SK-N-SH treated with all-trans-retinoic acid at 6 μM for 48 hours (cell line): ENCODE data around the gene STAC2.

Experiments used
- ATAC-seq: fragments of 200-7000 bp; cut with Tn5 transposase; 3 replicates; pipeline ENCODE4 v1.9.1; 2020; ENCODE audit warnings: mild to moderate bottlenecking, moderate library complexity
- ARNTL ChIP-seq: fragments of 450-650 bp; formaldehyde crosslinking; IDR thresholded peaks from 2 replicates; pipeline ENCODE4 v1.5.0; 2020; ENCODE audit warnings: low read depth, mild to moderate bottlenecking, moderate library complexity, borderline replicate concordance
- BACH2 ChIP-seq: fragments of 250-450 bp; sonication (Bioruptor Pico); IDR thresholded peaks from 2 replicates; pipeline ENCODE4 v1.9.0; 2021; ENCODE audit warnings: mild to moderate bottlenecking, borderline replicate concordance
- CSDC2 ChIP-seq: fragments of 250-450 bp; sonication (Bioruptor Pico); IDR thresholded peaks from 2 replicates; pipeline ENCODE4 v1.5.0; 2020; ENCODE audit warnings: mild to moderate bottlenecking, moderate library complexity
- ESRRG ChIP-seq: fragments of 250-450 bp; sonication (Bioruptor Pico); IDR thresholded peaks from 2 replicates; pipeline ENCODE4 v1.6.1; 2021; ENCODE audit warnings: mild to moderate bottlenecking
- GLIS3 ChIP-seq: fragments of 250-450 bp; sonication (Bioruptor Pico); IDR thresholded peaks from 2 replicates; pipeline ENCODE4 v1.5.0; 2020; ENCODE audit warnings: mild to moderate bottlenecking, moderate library complexity
- ISL1 ChIP-seq: fragments of 250-450 bp; sonication (Bioruptor Pico); IDR thresholded peaks from 2 replicates; pipeline ENCODE4 v2.1.2; 2022; ENCODE audit warnings: mild to moderate bottlenecking, moderate library complexity
- OSR1 ChIP-seq: fragments of 250-450 bp; sonication (Bioruptor Pico); IDR thresholded peaks from 2 replicates; pipeline ENCODE4 v1.8.0; 2022; ENCODE audit warnings: moderate library complexity, mild to moderate bottlenecking, inconsistent platforms
- POU6F1 ChIP-seq: fragments of 250-450 bp; sonication (Bioruptor Pico); IDR thresholded peaks from 2 replicates; pipeline ENCODE4 v1.8.0; 2021; ENCODE audit warnings: low read depth, mild to moderate bottlenecking, moderate library complexity, borderline replicate concordance
- PPARA ChIP-seq: fragments of 250-450 bp; sonication (Bioruptor Pico); IDR thresholded peaks from 2 replicates; pipeline ENCODE4 v1.5.0; 2020; ENCODE audit warnings: mild to moderate bottlenecking, borderline replicate concordance
- SNAI2 ChIP-seq: fragments of 250-450 bp; sonication (Bioruptor Pico); IDR thresholded peaks from 2 replicates; pipeline ENCODE4 v1.5.0; 2020; ENCODE audit warnings: mild to moderate bottlenecking, moderate library complexity
- TCF4 ChIP-seq: fragments of 250-450 bp; sonication (Bioruptor Pico); IDR thresholded peaks from 2 replicates; pipeline ENCODE4 v1.8.0; 2021; ENCODE audit warnings: mild to moderate bottlenecking, moderate library complexity, borderline replicate concordance
- TOX ChIP-seq: fragments of 250-450 bp; sonication (Bioruptor Pico); IDR thresholded peaks from 2 replicates; pipeline ENCODE4 v1.8.0; 2021; ENCODE audit warnings: mild to moderate bottlenecking, moderate library complexity, borderline replicate concordance
- TSHZ2 ChIP-seq: fragments of 250-450 bp; sonication (Bioruptor Pico); IDR thresholded peaks from 2 replicates; pipeline ENCODE4 v1.5.0; 2020; ENCODE audit warnings: mild to moderate bottlenecking, moderate library complexity
- ZC3H10 ChIP-seq: fragments of 250-450 bp; sonication (Bioruptor Pico); IDR thresholded peaks from 2 replicates; pipeline ENCODE4 v1.5.1; 2021; ENCODE audit warnings: mild to moderate bottlenecking, moderate library complexity
- ZFP3 ChIP-seq: fragments of 250-450 bp; sonication (Bioruptor Pico); IDR thresholded peaks from 2 replicates; pipeline ENCODE4 v1.5.0; 2020; ENCODE audit warnings: mild to moderate bottlenecking, moderate library complexity
- ZFP30 ChIP-seq: fragments of 450-650 bp; formaldehyde crosslinking; IDR thresholded peaks from 2 replicates; pipeline ENCODE4 v1.5.0; 2022; ENCODE audit warnings: mild to moderate bottlenecking, moderate library complexity
- ZNF565 ChIP-seq: fragments of 450-650 bp; formaldehyde crosslinking; conservative IDR thresholded peaks from 2 replicates; pipeline ENCODE4 v1.5.0; 2020; ENCODE audit warnings: low read depth, mild to moderate bottlenecking, moderate library complexity
- ZNF70 ChIP-seq: fragments of 450-650 bp; formaldehyde crosslinking; IDR thresholded peaks from 2 replicates; pipeline ENCODE4 v1.5.0; 2020; ENCODE audit warnings: mild to moderate bottlenecking, moderate library complexity
- TF ChIP-seq, protein P1 (sequence below): fragments of 250-450 bp; sonication (Bioruptor Pico); IDR thresholded peaks from 2 replicates; pipeline ENCODE4 v1.8.0; 2020; ENCODE audit warnings: mild to moderate bottlenecking, moderate library complexity, borderline replicate concordance
- TF ChIP-seq, protein P2 (sequence below): fragments of 250-450 bp; sonication (Bioruptor Pico); IDR thresholded peaks from 2 replicates; pipeline ENCODE4 v1.5.1; 2021; ENCODE audit warnings: mild to moderate bottlenecking, moderate library complexity

Gene STAC2

GRCh38 chr17:39238311-39238972 is 12.7 kb upstream of the STAC2 start:
- peak; percentile 13 for ATAC-seq
- TF ChIP-seq POU6F1 (CRISPR knock-in tag) (no peak), TCF4 (no peak), ZFP30 (CRISPR knock-in tag) (no peak), ZNF70 (CRISPR knock-in tag) (no peak), PPARA (CRISPR knock-in tag) (no peak), GLIS3 (CRISPR knock-in tag) (no peak), ESRRG (CRISPR knock-in tag) (no peak), ZC3H10 (CRISPR knock-in tag) (no peak), OSR1 (no peak), SNAI2 (no peak), TOX (CRISPR knock-in tag) (no peak)

GRCh38 chr17:39237586-39237985 is 11.8 kb upstream of the STAC2 start:
- TF ChIP-seq TSHZ2 (CRISPR knock-in tag), result no peak
- TF ChIP-seq POU6F1 (CRISPR knock-in tag), result no peak
- TF ChIP-seq, protein P1, sequence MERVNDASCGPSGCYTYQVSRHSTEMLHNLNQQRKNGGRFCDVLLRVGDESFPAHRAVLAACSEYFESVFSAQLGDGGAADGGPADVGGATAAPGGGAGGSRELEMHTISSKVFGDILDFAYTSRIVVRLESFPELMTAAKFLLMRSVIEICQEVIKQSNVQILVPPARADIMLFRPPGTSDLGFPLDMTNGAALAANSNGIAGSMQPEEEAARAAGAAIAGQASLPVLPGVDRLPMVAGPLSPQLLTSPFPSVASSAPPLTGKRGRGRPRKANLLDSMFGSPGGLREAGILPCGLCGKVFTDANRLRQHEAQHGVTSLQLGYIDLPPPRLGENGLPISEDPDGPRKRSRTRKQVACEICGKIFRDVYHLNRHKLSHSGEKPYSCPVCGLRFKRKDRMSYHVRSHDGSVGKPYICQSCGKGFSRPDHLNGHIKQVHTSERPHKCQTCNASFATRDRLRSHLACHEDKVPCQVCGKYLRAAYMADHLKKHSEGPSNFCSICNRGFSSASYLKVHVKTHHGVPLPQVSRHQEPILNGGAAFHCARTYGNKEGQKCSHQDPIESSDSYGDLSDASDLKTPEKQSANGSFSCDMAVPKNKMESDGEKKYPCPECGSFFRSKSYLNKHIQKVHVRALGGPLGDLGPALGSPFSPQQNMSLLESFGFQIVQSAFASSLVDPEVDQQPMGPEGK (CRISPR knock-in tag), result no peak
- TF ChIP-seq TCF4, result no peak
- TF ChIP-seq ZNF70 (CRISPR knock-in tag), result no peak
- TF ChIP-seq, protein P2, sequence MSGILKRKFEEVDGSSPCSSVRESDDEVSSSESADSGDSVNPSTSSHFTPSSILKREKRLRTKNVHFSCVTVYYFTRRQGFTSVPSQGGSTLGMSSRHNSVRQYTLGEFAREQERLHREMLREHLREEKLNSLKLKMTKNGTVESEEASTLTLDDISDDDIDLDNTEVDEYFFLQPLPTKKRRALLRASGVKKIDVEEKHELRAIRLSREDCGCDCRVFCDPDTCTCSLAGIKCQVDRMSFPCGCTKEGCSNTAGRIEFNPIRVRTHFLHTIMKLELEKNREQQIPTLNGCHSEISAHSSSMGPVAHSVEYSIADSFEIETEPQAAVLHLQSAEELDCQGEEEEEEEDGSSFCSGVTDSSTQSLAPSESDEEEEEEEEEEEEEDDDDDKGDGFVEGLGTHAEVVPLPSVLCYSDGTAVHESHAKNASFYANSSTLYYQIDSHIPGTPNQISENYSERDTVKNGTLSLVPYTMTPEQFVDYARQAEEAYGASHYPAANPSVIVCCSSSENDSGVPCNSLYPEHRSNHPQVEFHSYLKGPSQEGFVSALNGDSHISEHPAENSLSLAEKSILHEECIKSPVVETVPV (CRISPR knock-in tag), result no peak
- TF ChIP-seq TOX (CRISPR knock-in tag), result no peak
- ATAC-seq, result no peak

- no peak for ATAC-seq
- TF ChIP-seq ZFP3 (CRISPR knock-in tag) (no peak), ZNF565 (CRISPR knock-in tag) (no peak), CSDC2 (no peak), PPARA (CRISPR knock-in tag) (no peak), ARNTL (no peak), BACH2 (no peak), TSHZ2 (CRISPR knock-in tag) (no peak), TCF4 (no peak), ISL1 (CRISPR knock-in tag) (no peak), ZC3H10 (CRISPR knock-in tag) (no peak), GLIS3 (CRISPR knock-in tag) (no peak), ZFP30 (CRISPR knock-in tag) (no peak), ZNF70 (CRISPR knock-in tag) (no peak)
- TF ChIP-seq, protein P2 (CRISPR knock-in tag), result no peak
- TF ChIP-seq, protein P1 (CRISPR knock-in tag), result no peak
Observed at GRCh38 chr17:39236981-39237441, 11.3 kb upstream of the STAC2 start.
